GM18868 (cell line): Measurements from ENCODE around the gene SAMD4B.

Experiments
- ATAC-seq: cut with Tn5 transposase; IDR thresholded peaks from one replicate; pipeline ENCODE4 v1.9.1; 2021; ENCODE audit warnings: mild to moderate bottlenecking, moderate library complexity; ENCODE audit not compliant: unreplicated experiment

The SAMD4B gene

GRCh38 chr19:39386557-39386956 lies 44.3 kb downstream of the SAMD4B start:
- ATAC-seq: no peak

DNA sequence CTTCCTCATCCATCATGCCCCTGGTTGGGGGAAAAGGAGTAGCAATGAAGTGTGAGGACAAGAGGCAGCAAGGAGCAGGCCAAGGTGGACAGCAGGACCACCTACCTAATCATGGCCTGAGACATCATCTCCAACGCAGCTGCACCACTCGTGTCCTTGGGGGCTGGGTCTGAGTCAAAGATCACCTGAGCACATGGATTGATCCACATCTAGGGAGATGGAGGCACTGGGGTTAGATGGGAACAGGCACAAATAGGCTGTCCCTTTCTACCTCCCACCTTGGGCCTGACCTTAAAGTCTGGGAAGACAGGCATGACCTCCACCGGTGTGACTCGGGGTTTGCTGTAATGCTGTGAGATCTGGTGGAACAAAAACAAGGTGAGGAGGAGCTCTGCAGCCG lies 46.4 kb downstream of the SAMD4B start:
- ATAC-seq: no peak

GRCh38 chr19:39389631-39390414 lies 47.6 kb downstream of the SAMD4B start:
- no peak for ATAC-seq

DNA sequence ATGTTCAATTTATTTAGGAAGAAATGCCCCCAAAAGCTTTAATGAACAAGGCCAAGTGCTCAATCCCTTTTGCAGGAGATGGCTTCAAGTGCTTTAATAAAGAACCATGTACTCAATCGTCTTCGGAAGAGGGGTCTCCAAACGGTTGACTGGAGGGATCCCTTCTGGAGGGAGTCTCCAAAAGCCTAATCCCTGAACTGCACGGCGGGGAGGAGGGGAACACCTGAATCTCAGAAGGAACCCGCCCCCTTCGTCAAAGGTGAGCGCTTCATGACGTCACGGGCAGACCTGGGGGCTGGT lies 48.2 kb downstream of the SAMD4B start:
- no peak for ATAC-seq

GRCh38 chr19:39390751-39391437 lies 48.7 kb downstream of the SAMD4B start, which contains the start of the genes MED29 and PAF1:
Gene MED29, plus strand, starts transcription at chr19:39391378. Its CDS starts 45 bp downstream, at chr19:39391423.
Gene PAF1, minus strand, starts transcription at chr19:39391106. Its CDS starts 242 bp downstream, at chr19:39390864.
- peak; percentile 92 for ATAC-seq

GRCh38 chr19:39397360-39398296 lies 55.4 kb downstream of the SAMD4B start:
- peak; percentile 39 for ATAC-seq

DNA sequence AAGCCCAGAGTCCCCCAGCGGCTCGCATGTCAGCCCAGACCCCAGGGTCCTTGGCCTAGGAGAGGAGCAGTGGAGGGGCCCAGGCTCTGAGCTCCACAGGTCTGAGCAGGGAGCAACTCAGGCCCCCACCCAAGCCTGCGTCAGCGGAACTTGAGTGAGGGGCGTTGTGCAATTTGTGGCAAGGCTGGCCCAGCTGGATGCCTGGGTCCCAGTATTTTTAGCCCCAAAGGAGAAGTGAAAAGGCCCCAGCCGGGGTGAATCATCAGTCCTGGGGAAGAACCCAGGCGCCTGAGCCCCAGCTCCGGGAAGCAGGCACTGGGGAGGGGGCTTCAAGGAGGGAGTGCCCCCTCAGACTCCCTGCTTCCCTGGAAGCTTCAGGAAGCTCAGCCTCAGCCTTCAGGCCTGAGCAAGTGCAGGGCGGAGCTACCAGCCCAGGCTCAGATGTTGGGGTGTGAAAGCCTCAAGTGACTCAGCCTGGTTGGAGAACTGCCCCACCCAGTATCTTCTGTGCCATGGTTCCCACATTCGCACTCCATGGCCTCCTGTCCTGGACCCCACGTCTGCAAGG lies 56.2 kb downstream of the SAMD4B start:
- no peak for ATAC-seq

DNA sequence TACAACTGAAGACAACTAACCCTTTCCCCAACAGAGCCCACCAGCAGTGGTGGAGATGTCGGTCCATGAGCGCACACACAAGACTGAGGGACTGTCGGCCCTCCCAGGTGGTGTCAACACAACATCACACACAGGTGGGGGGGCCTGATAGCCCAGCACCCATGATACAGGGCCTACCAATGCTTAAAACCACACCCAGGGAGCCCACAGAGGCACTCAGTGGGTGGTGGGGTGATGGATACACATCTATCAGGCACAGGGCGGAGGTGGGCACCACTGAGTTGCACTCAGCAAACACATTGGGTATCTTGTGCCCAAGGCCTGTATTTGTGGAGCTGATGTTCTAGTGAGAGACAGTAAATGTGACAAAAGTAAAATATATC lies 57.4 kb downstream of the SAMD4B start:
- ATAC-seq: no peak

- no peak for ATAC-seq
Measured at GRCh38 chr19:39400061-39400460, 57.8 kb downstream of the SAMD4B start.

- ATAC-seq: peak; percentile 1
Measured at GRCh38 chr19:39401070-39401548, 58.9 kb downstream of the SAMD4B start.

GRCh38 chr19:39401549-39402345 lies 59.5 kb downstream of the SAMD4B start:
- peak; percentile 22 for ATAC-seq

DNA sequence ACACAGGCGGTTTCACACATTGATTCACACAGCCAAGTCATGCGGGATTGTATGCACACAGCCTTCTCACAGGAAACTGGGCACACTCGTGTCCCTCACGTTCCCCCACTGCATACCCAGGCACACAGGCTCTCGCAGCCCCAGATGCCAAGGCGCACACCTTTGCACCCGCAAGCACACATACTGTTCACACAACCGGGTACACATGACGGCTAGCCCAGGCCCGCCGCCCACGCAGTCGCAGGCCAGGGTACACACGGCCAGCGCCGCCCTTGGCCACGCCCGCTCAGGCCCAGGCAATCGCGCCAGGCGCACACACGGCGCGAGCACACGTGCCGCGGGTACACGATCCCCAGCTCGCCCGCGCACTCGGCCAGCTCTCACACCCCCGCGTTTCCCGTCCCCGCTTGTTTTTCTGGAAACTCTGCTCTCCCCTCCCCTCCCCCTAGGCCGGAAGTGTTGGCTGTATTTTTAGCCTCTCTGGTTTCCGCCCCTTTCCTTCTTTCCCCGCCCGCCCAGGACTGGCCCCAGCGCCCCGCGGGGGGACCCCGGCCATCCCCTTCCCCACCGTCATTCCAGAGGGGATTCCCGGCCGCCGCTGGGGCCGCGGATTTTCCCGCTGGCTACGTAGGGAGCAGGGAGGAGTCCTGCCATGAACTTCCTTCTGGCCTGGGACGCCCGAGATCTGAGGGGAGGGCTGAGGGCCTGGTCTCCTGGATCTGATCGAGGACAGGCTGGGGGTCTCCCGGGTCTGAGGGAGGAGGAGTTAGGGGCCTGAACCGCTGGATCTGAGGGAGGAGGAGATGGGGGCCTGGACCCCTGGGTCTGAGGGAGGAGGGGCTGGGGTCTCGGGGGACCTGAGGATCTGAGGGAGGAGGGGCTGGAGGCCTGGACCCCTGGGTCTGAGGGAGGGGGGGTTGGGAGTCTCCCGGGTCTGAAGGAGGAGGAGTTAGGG lies 60.4 kb downstream of the SAMD4B start:
- no peak for ATAC-seq

DNA sequence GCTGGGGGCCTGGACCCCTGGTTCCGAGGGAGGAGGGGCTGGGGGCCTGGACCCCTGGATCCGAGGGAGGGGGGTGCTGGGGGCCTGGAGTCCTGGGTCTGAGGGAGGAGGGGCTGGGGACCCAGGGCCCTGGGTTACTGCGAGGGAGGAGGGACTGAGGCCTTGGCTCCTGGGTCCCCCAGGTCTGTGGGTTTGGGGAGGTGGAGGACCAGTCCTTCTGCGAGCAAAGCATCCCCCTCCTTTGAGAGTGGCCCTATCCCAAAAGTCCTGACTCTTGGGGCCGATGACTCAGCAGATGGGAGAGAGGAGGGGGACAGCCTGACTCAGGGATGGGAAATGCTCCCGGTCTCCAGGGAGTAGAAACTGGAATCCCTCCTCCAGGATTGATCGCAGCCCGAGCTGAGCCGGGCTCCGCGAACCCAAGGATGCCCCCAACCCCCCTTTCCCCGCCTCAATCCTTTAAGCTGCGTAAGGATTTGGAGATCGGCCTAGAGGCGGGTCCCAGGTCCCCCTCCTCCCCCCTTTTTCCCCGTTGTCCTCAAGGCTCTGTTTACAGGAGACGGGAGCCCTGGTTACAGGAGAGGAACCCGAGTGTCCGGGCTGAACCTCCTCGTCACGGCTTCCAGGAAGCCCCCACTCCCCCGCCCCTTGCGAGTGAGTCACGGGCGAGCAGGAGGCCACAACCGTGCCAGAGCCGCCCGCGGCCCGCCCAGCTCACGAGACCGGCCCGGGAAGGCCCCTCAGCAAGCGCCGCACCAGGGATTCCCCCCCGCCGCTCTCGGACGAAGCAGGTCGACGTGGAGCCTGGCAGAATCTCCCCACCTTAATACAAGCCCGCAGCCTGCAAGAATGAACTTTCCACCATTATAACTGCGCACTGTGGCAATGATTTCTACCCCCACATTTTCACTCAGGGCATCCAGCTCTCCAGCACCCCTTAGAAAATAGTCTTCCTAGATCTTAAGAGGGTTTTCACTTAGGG lies 61.4 kb downstream of the SAMD4B start:
- ATAC-seq: peak; percentile 29

DNA sequence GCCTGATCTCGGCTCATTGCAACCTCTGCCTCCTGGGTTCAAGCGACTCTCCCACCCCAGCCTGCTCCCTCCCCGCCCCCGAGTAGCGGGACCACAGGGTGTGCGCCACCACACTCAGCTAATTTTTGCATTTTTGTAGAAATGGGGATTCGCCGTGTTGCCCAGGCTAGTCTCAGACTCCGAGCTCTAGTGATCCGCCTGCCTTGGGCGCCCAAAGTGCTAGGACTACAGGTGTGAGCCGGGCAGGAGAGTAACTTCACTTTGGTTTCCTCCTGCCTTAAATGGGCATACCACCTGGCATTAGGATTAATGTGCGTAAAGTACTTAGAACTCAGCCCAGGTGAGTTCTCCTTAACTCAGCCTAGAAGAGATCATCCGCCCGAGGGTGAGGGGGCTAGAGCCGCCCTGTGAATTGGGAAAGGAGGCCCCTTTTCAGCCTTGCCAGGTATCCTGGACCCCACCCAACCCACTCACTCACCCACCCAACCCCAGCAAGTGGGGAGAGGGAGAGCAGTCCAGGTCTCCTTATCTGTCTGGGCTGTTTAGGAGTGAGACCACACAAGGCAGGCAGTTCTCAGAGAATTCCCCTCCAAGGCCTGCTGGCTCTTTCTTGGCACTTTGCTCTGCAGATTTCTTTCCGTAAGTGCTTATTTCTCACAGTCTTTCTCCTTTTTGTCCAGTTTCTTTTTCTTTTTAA lies 63.2 kb downstream of the SAMD4B start:
- no peak for ATAC-seq

DNA sequence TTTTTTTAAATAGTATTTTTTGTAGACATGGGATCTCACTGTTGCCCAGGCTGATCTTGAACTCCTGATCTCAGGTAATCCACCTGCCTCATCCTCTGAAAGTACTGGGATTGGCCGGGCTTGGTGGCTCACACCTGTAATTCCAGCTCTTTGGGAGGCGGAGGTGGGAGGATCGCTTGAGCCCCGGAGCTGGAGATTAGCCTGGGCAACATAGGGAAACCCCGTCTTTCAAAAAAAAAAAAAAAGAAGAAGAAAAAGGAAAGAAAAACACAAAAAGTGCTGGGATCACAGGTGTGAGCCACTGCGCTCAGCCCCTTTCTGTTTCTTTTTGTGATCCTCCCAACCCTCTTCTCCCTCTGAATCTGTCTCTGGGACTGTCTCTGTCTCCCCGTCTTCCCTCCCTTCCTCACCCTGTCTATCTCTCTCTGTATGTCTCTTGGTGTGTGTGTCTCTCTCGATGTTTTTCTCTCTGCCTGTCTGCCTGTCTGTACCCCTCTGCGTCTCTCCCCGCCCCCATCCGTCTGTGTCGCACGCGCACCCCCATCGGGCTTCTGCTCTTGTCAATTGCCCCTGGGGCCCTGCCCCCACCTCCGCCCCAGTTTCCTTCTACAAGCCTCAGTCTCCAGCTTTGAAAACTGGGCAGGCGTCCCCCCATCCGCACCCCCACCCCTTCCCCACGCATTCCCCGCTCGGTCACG lies 63.9 kb downstream of the SAMD4B start:
- no peak for ATAC-seq

GRCh38 chr19:39406656-39407409 lies 64.6 kb downstream of the SAMD4B start, which contains the start of gene ZFP36:
Gene ZFP36, plus strand, starts transcription at chr19:39406847. Its CDS starts 58 bp downstream, at chr19:39406905.
- ATAC-seq: peak; percentile 17
